ENCODE measurements around the gene CLEC5A. TPM values are rescaled to one million over a fixed set of nuclear protein-coding genes. Genes with fewer than 3 reads are reported as not detected.
"Not testable (repeated sequence)": the region's sequence is repeated elsewhere in the genome, so short reads cannot be mapped to it uniquely, and the experiment has no call there.

Gene CLEC5A
- not detected for polyA plus RNA-seq (2013, experiment 1 of 4)
- not detected for polyA plus RNA-seq (2013, experiment 2 of 4)
- polyA plus RNA-seq (2013, experiment 3 of 4): not detected
- polyA plus RNA-seq (2013, experiment 4 of 4): not detected

- no peaks in the 10 kb centered on the region for H3K4me1 ChIP-seq (ENCODE audit: control insufficient read depth, insufficient read depth, low read length)
- H3K27me3 ChIP-seq (ENCODE audit: control insufficient read depth, insufficient read depth, low read length, poor library complexity, severe bottlenecking): no peaks in the 10 kb centered on the region
- no peaks in the 10 kb centered on the region for H3K36me3 ChIP-seq (ENCODE audit: control insufficient read depth, insufficient read depth, low read length)
- 84 to 89% methylated on average over 3 of the region's 3 CpGs for WGBS, 2 experiments
- no peak within 1 kb of the TSS for H3K4me3 ChIP-seq (ENCODE audit: insufficient read depth, low read depth, low read length)
- no peak within 1 kb of the TSS for H3K27ac ChIP-seq (ENCODE audit: insufficient read depth, low read depth, low read length, poor library complexity, severe bottlenecking)
- H3K9me3 ChIP-seq (ENCODE audit: control insufficient read depth, low read length): no peaks in the 10 kb centered on the region
Observed at GRCh38 chr7:141946796-141947195, at the start of gene CLEC5A. Gene CLEC5A, minus strand, starts transcription at chr7:141946974. Its CDS starts 682 bp downstream, at chr7:141946292.

GRCh38 chr7:141993354-141993753, 46.6 kb upstream of the CLEC5A start:
- no peaks in the 10 kb centered on the region for H3K36me3 ChIP-seq (ENCODE audit: control insufficient read depth, insufficient read depth, low read length)
- no peak overlapping the region for H3K4me3 ChIP-seq (ENCODE audit: insufficient read depth, low read depth, low read length)
- H3K4me1 ChIP-seq (ENCODE audit: control insufficient read depth, insufficient read depth, low read length): no peaks in the 10 kb centered on the region
- no peak overlapping the region for H3K27ac ChIP-seq (ENCODE audit: insufficient read depth, low read depth, low read length, poor library complexity, severe bottlenecking)
- no peaks in the 10 kb centered on the region for H3K27me3 ChIP-seq (ENCODE audit: control insufficient read depth, insufficient read depth, low read length, poor library complexity, severe bottlenecking)
- no peaks in the 10 kb centered on the region for H3K9me3 ChIP-seq (ENCODE audit: control insufficient read depth, low read length)
- WGBS, 2 experiments: 100% methylated on average over 1 of the region's 1 CpG

- no peak overlapping the region for H3K27ac ChIP-seq (ENCODE audit: insufficient read depth, low read depth, low read length, poor library complexity, severe bottlenecking)
- no peaks in the 10 kb centered on the region for H3K4me1 ChIP-seq (ENCODE audit: control insufficient read depth, insufficient read depth, low read length)
- WGBS, 2 experiments: 90 to 93% methylated on average over 4 of the region's 4 CpGs
- H3K4me3 ChIP-seq (ENCODE audit: insufficient read depth, low read depth, low read length): no peak overlapping the region
- no peaks in the 10 kb centered on the region for H3K9me3 ChIP-seq (ENCODE audit: control insufficient read depth, low read length)
- H3K36me3 ChIP-seq (ENCODE audit: control insufficient read depth, insufficient read depth, low read length): no peaks in the 10 kb centered on the region
- H3K27me3 ChIP-seq (ENCODE audit: control insufficient read depth, insufficient read depth, low read length, poor library complexity, severe bottlenecking): no peaks in the 10 kb centered on the region
Observed at GRCh38 chr7:141992688-141993087, 45.9 kb upstream of the CLEC5A start.

GRCh38 chr7:141992156-141992555, 45.4 kb upstream of the CLEC5A start:
- Histone ChIP-seq H3K9me3 (ENCODE audit: control insufficient read depth, low read length) (no peaks in the 10 kb centered on the region), H3K4me1 (ENCODE audit: control insufficient read depth, insufficient read depth, low read length) (no peaks in the 10 kb centered on the region), H3K36me3 (ENCODE audit: control insufficient read depth, insufficient read depth, low read length) (no peaks in the 10 kb centered on the region), H3K4me3 (ENCODE audit: insufficient read depth, low read depth, low read length) (no peak overlapping the region), H3K27me3 (ENCODE audit: control insufficient read depth, insufficient read depth, low read length, poor library complexity, severe bottlenecking) (no peaks in the 10 kb centered on the region), H3K27ac (ENCODE audit: insufficient read depth, low read depth, low read length, poor library complexity, severe bottlenecking) (no peak overlapping the region)
- 92 to 94% methylated on average over 2 of the region's 2 CpGs for WGBS, 2 experiments

GRCh38 chr7:141991140-141991539, 44.4 kb upstream of the CLEC5A start:
- no peaks in the 10 kb centered on the region for H3K9me3 ChIP-seq (ENCODE audit: control insufficient read depth, low read length)
- no peak overlapping the region for H3K4me3 ChIP-seq (ENCODE audit: insufficient read depth, low read depth, low read length)
- no peaks in the 10 kb centered on the region for H3K36me3 ChIP-seq (ENCODE audit: control insufficient read depth, insufficient read depth, low read length)
- H3K27ac ChIP-seq (ENCODE audit: insufficient read depth, low read depth, low read length, poor library complexity, severe bottlenecking): no peak overlapping the region
- WGBS, 2 experiments: 96% methylated on average over 6 of the region's 6 CpGs
- H3K27me3 ChIP-seq (ENCODE audit: control insufficient read depth, insufficient read depth, low read length, poor library complexity, severe bottlenecking): no peaks in the 10 kb centered on the region
- H3K4me1 ChIP-seq (ENCODE audit: control insufficient read depth, insufficient read depth, low read length): no peaks in the 10 kb centered on the region

GRCh38 chr7:141990011-141990725, 43.4 kb upstream of the CLEC5A start:
- H3K27ac ChIP-seq (ENCODE audit: insufficient read depth, low read depth, low read length, poor library complexity, severe bottlenecking): no peak overlapping the region
- no peak overlapping the region for H3K4me3 ChIP-seq (ENCODE audit: insufficient read depth, low read depth, low read length)
- no peaks in the 10 kb centered on the region for H3K27me3 ChIP-seq (ENCODE audit: control insufficient read depth, insufficient read depth, low read length, poor library complexity, severe bottlenecking)
- no peaks in the 10 kb centered on the region for H3K9me3 ChIP-seq (ENCODE audit: control insufficient read depth, low read length)
- H3K36me3 ChIP-seq (ENCODE audit: control insufficient read depth, insufficient read depth, low read length): no peaks in the 10 kb centered on the region
- WGBS, 2 experiments: 86 to 91% methylated on average over 2 of the region's 2 CpGs
- no peaks in the 10 kb centered on the region for H3K4me1 ChIP-seq (ENCODE audit: control insufficient read depth, insufficient read depth, low read length)

- not testable (repeated sequence) for H3K9me3 ChIP-seq (ENCODE audit: control insufficient read depth, low read length); H3K4me3 ChIP-seq (ENCODE audit: insufficient read depth, low read depth, low read length); H3K27ac ChIP-seq (ENCODE audit: insufficient read depth, low read depth, low read length, poor library complexity, severe bottlenecking); H3K27me3 ChIP-seq (ENCODE audit: control insufficient read depth, insufficient read depth, low read length, poor library complexity, severe bottlenecking); H3K36me3 ChIP-seq (ENCODE audit: control insufficient read depth, insufficient read depth, low read length); H3K4me1 ChIP-seq (ENCODE audit: control insufficient read depth, insufficient read depth, low read length)
- 88 to 94% methylated on average over 4 of the region's 4 CpGs for WGBS, 2 experiments
Observed at GRCh38 chr7:141987803-141988202, 41.0 kb upstream of the CLEC5A start.

- Histone ChIP-seq H3K9me3 (ENCODE audit: control insufficient read depth, low read length) (no peaks in the 10 kb centered on the region), H3K4me3 (ENCODE audit: insufficient read depth, low read depth, low read length) (no peak overlapping the region), H3K36me3 (ENCODE audit: control insufficient read depth, insufficient read depth, low read length) (no peaks in the 10 kb centered on the region), H3K4me1 (ENCODE audit: control insufficient read depth, insufficient read depth, low read length) (no peaks in the 10 kb centered on the region), H3K27me3 (ENCODE audit: control insufficient read depth, insufficient read depth, low read length, poor library complexity, severe bottlenecking) (no peaks in the 10 kb centered on the region), H3K27ac (ENCODE audit: insufficient read depth, low read depth, low read length, poor library complexity, severe bottlenecking) (no peak overlapping the region)
- WGBS, 2 experiments: 96 to 98% methylated on average over 2 of the region's 2 CpGs
Observed at GRCh38 chr7:141986923-141987322, 40.1 kb upstream of the CLEC5A start.

- not testable (repeated sequence) for H3K27ac ChIP-seq (ENCODE audit: insufficient read depth, low read depth, low read length, poor library complexity, severe bottlenecking)
Observed at GRCh38 chr7:141985926-141986325, 39.2 kb upstream of the CLEC5A start.

GRCh38 chr7:141979568-141979967, 32.8 kb upstream of the CLEC5A start:
- no peaks in the 10 kb centered on the region for H3K4me1 ChIP-seq (ENCODE audit: control insufficient read depth, insufficient read depth, low read length)
- no peak overlapping the region for H3K27ac ChIP-seq (ENCODE audit: insufficient read depth, low read depth, low read length, poor library complexity, severe bottlenecking)
- no peak overlapping the region for H3K4me3 ChIP-seq (ENCODE audit: insufficient read depth, low read depth, low read length)
- no peaks in the 10 kb centered on the region for H3K36me3 ChIP-seq (ENCODE audit: control insufficient read depth, insufficient read depth, low read length)
- H3K9me3 ChIP-seq (ENCODE audit: control insufficient read depth, low read length): no peaks in the 10 kb centered on the region
- no peaks in the 10 kb centered on the region for H3K27me3 ChIP-seq (ENCODE audit: control insufficient read depth, insufficient read depth, low read length, poor library complexity, severe bottlenecking)
- 96 to 100% methylated on average over 1 to 2 of the region's 2 CpGs for WGBS, 2 experiments

More at GRCh38 chr7:141985926-141986325, 39.2 kb upstream of the CLEC5A start:
- H3K9me3 ChIP-seq (ENCODE audit: control insufficient read depth, low read length); H3K4me3 ChIP-seq (ENCODE audit: insufficient read depth, low read depth, low read length); H3K4me1 ChIP-seq (ENCODE audit: control insufficient read depth, insufficient read depth, low read length); H3K27me3 ChIP-seq (ENCODE audit: control insufficient read depth, insufficient read depth, low read length, poor library complexity, severe bottlenecking); H3K36me3 ChIP-seq (ENCODE audit: control insufficient read depth, insufficient read depth, low read length): not testable (repeated sequence)
- 85 to 92% methylated on average over 11 to 13 of the region's 13 CpGs for WGBS, 2 experiments
